ENCODE results near the gene AGPAT3. TPM values are rescaled to one million over a fixed set of nuclear protein-coding genes. Genes with fewer than 3 reads are reported as not detected.

Gene AGPAT3
- total and polyA plus RNA-seq, 5 donors from 2014 or later: 13.3 to 67.8 (median 18.1) TPM

DNA sequence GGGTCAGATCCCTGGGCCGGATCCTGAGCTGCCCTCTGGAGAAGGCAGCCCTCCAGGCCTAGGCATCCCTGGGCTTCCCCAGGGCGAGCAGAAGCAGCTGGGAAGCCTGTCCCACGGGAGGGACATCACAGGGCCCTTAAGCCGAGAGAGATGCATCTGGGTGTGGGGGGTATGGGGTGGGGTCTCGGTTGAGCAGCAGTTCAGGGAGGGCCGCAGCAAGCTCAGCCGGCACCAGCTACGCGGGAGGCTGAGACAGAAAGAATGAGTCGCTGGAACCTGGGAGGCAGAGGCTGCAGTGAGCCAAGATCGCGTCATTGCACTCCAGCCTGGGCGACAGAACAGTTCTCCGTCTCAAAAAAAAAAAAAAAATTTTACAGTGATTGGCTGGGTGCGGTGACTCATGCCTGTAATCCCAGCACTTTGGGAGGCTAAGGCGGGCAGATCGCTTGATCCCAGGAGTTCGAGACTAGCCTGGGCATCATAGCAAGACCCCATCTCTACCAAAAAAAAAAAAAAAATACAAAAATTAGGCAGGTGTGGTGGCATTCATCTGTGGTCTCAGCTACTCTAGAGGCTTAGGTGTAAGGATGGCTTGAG is 37.9 kb upstream of the AGPAT3 start:
- peaks cover 21% of the 10 kb centered on the region for H3K27me3 Mint-ChIP-seq
- H3K9me3 ChIP-seq (ENCODE audit: control insufficient read depth in 2 of 2, low read length in 2 of 2): no peaks in the 10 kb centered on the region
- DNase-seq: no peak
- no peaks in the 10 kb centered on the region for H3K27me3 ChIP-seq (ENCODE audit: control insufficient read depth, insufficient read depth, low read length)
- no peak overlapping the region for H3K27ac ChIP-seq (ENCODE audit: insufficient read depth, low read length, poor library complexity, severe bottlenecking)
- no peaks in the 10 kb centered on the region for H3K36me3 Mint-ChIP-seq
- no peaks in the 10 kb centered on the region for H3K4me1 ChIP-seq (ENCODE audit: control insufficient read depth, insufficient read depth, low read length, poor library complexity, severe bottlenecking)
- H3K9me3 Mint-ChIP-seq: peaks cover 0 to 3% (median 0%) of the 10 kb centered on the region in 7 donors
- no peaks in the 10 kb centered on the region for H3K36me3 ChIP-seq (ENCODE audit: control insufficient read depth, insufficient read depth, low read length)
- H3K4me1 Mint-ChIP-seq: no peaks in the 10 kb centered on the region
- H3K27ac Mint-ChIP-seq: no peak overlapping the region
- no peak for ATAC-seq (ENCODE audit: low read depth in 2 of 2)
- no peak overlapping the region for H3K4me3 Mint-ChIP-seq
- H3K4me3 ChIP-seq (ENCODE audit: low read depth, low read length): no peak overlapping the region

DNA sequence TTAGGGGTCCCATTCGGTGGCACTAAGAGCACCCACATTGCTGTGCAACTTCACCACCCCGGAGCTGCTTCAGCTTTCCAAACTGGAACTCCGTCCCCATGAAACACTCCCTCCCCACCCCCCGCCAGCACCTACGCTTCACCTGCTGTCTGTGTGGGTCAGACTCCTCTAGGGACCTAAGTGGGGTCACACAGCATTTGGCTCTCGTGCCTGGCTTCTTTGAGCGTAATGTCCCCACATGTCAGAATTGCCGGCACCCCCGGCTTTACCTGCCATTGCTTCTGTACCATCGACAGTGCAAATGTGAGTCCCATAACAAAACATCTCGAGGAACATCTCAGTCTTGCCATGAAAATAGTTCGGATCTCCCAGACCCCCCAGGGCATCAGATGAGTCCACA is 35.9 kb upstream of the AGPAT3 start:
- H3K4me3 ChIP-seq (ENCODE audit: low read depth, low read length): no peak overlapping the region
- Mint-ChIP-seq H3K4me1 (no peaks in the 10 kb centered on the region), H3K36me3 (no peaks in the 10 kb centered on the region), H3K27me3 (peaks cover 37% of the 10 kb centered on the region), H3K27ac (no peak overlapping the region), H3K9me3 (peaks cover 0 to 3% (median 0%) of the 10 kb centered on the region in 7 donors), H3K4me3 (no peak overlapping the region)
- H3K36me3 ChIP-seq (ENCODE audit: control insufficient read depth, insufficient read depth, low read length): no peaks in the 10 kb centered on the region
- no peaks in the 10 kb centered on the region for H3K9me3 ChIP-seq (ENCODE audit: control insufficient read depth in 2 of 2, low read length in 2 of 2)
- DNase-seq: no peak
- H3K27me3 ChIP-seq (ENCODE audit: control insufficient read depth, insufficient read depth, low read length): no peaks in the 10 kb centered on the region
- no peaks in the 10 kb centered on the region for H3K4me1 ChIP-seq (ENCODE audit: control insufficient read depth, insufficient read depth, low read length, poor library complexity, severe bottlenecking)
- ATAC-seq (ENCODE audit: low read depth in 2 of 2): no peak
- H3K27ac ChIP-seq (ENCODE audit: insufficient read depth, low read length, poor library complexity, severe bottlenecking): no peak overlapping the region

DNA sequence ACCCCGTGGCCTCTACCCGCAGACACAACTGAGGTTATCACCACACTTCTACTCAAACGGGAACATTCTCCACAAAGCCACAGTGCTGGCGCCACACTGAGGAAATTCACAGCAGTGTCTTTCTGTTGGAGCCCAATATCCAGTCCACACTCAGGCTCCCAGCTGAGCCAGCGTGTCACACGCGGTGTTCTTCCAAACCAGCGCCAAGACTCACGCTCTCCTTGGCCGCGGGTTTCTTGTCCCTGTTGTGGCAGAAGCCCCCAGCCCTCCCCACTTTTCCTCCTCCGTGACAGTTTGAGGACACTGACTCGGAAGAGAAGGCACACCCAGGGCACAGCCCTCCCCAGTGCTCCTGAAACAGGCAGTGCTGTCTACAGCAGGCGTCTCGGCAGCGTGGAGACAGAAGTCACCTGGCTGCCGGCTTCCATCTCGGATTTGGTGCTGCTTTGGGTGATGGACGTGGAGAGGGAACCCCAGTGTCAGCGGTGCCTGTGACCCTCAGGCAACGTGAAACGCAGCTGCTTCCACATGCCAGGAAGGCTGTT is 35.4 kb upstream of the AGPAT3 start:
- H3K27me3 Mint-ChIP-seq: peaks cover 37% of the 10 kb centered on the region
- no peak overlapping the region for H3K27ac Mint-ChIP-seq
- DNase-seq (no peak), ATAC-seq (ENCODE audit: low read depth in 2 of 2) (no peak)
- Histone ChIP-seq H3K4me3 (ENCODE audit: low read depth, low read length) (no peak overlapping the region), H3K36me3 (ENCODE audit: control insufficient read depth, insufficient read depth, low read length) (no peaks in the 10 kb centered on the region), H3K27ac (ENCODE audit: insufficient read depth, low read length, poor library complexity, severe bottlenecking) (no peak overlapping the region), H3K4me1 (ENCODE audit: control insufficient read depth, insufficient read depth, low read length, poor library complexity, severe bottlenecking) (no peaks in the 10 kb centered on the region), H3K9me3 (ENCODE audit: control insufficient read depth in 2 of 2, low read length in 2 of 2) (no peaks in the 10 kb centered on the region), H3K27me3 (ENCODE audit: control insufficient read depth, insufficient read depth, low read length) (no peaks in the 10 kb centered on the region)
- H3K36me3 Mint-ChIP-seq: no peaks in the 10 kb centered on the region
- H3K4me1 Mint-ChIP-seq: no peaks in the 10 kb centered on the region
- H3K4me3 Mint-ChIP-seq: no peak overlapping the region
- H3K9me3 Mint-ChIP-seq: peaks cover 0 to 3% (median 0%) of the 10 kb centered on the region in 7 donors

DNA sequence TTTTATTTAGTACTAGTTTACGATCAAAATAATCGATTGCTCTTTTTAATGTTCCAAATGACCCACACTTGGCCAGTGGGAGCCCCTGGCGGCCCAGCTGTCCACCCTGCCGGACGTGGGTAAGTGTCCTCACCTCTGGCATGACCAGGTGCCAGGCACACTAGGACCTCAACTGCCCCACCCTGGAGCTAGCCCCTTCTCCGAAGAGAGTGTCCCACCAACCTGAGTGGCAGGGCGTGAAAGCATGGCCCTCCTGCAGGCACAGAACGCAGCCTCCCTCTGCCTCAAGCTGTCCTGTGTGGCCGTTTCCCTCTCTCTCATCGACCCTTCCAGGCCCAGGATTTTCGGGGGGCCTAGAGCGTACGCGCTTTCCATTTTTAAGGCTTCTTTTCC is 32.9 kb upstream of the AGPAT3 start:
- ATAC-seq (ENCODE audit: low read depth in 2 of 2) (no peak), DNase-seq (no peak)
- H3K36me3 Mint-ChIP-seq: no peaks in the 10 kb centered on the region
- Histone ChIP-seq H3K9me3 (ENCODE audit: control insufficient read depth in 2 of 2, low read length in 2 of 2) (no peaks in the 10 kb centered on the region), H3K27ac (ENCODE audit: insufficient read depth, low read length, poor library complexity, severe bottlenecking) (no peak overlapping the region), H3K4me1 (ENCODE audit: control insufficient read depth, insufficient read depth, low read length, poor library complexity, severe bottlenecking) (no peaks in the 10 kb centered on the region), H3K36me3 (ENCODE audit: control insufficient read depth, insufficient read depth, low read length) (no peaks in the 10 kb centered on the region), H3K27me3 (ENCODE audit: control insufficient read depth, insufficient read depth, low read length) (peaks cover 2% of the 10 kb centered on the region), H3K4me3 (ENCODE audit: low read depth, low read length) (no peak overlapping the region)
- no peak overlapping the region for H3K4me3 Mint-ChIP-seq
- no peak overlapping the region for H3K27ac Mint-ChIP-seq
- peaks cover 50% of the 10 kb centered on the region for H3K27me3 Mint-ChIP-seq
- H3K4me1 Mint-ChIP-seq: no peaks in the 10 kb centered on the region
- peaks cover 0 to 3% (median 0%) of the 10 kb centered on the region in 7 donors for H3K9me3 Mint-ChIP-seq

DNA sequence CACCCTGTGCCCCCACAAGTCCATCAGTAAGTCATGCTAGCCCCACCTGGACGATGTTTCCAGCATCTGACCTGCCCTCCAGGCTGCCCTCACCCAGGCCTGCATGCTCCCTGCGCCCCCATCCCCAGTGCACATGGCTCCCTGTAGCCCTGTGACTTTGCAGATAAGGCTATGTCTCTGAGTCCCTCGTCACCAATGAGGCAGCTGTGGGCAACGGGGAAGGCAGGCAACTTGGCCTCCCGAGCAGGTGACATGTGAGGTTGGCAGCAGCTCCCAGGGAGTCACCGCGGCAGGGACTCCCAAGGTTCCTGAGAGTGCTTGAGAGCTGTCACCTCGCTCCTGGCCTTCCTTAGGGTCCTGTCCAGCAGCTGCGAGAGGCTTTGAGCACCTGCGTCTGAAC is 32.4 kb upstream of the AGPAT3 start:
- Histone ChIP-seq H3K4me3 (ENCODE audit: low read depth, low read length) (no peak overlapping the region), H3K4me1 (ENCODE audit: control insufficient read depth, insufficient read depth, low read length, poor library complexity, severe bottlenecking) (no peaks in the 10 kb centered on the region), H3K27me3 (ENCODE audit: control insufficient read depth, insufficient read depth, low read length) (peaks cover 2% of the 10 kb centered on the region), H3K27ac (ENCODE audit: insufficient read depth, low read length, poor library complexity, severe bottlenecking) (no peak overlapping the region), H3K36me3 (ENCODE audit: control insufficient read depth, insufficient read depth, low read length) (no peaks in the 10 kb centered on the region), H3K9me3 (ENCODE audit: control insufficient read depth in 2 of 2, low read length in 2 of 2) (no peaks in the 10 kb centered on the region)
- DNase-seq: no peak
- no peak for ATAC-seq (ENCODE audit: low read depth in 2 of 2)
- Mint-ChIP-seq H3K9me3 (peaks cover 0 to 3% (median 0%) of the 10 kb centered on the region in 7 donors), H3K27ac (no peak overlapping the region), H3K4me1 (no peaks in the 10 kb centered on the region), H3K36me3 (no peaks in the 10 kb centered on the region), H3K27me3 (peaks cover 53% of the 10 kb centered on the region), H3K4me3 (no peak overlapping the region)

DNA sequence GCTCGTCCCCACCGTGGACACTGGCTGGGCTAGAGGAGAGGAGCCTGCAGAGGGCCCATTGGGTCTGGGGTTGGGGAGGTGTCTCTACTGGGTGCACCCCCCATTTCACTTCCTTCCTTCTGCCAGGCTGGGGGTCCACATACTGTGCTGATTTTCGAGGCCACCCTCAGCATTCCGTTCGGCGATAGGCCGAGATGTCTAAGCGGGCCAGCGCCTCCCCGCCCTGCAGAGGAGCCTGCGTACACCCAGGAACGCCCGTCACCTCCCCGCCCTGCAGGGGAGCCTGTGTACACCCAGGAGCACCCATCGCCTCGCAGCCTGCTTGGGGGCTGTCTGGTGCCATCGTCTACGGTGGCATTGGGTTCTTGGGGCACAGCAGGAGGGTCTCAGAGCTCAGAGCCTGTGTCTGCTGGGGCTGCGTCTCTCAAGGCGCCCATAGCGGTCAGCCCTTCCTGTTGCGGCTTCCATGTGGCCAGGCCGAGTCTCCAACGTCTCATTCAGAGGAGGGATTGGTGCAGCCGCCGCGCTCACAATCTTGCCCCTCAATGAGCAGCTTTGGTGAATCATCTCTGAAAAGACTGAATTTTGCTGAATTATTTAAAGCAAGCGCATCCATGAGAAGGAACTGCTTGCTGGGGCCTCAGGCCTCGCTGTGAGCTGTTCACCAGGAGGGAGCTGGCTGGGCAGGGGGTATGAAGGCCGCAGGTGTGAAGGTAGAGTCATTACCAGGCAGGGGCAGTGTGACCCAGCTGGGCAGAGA is 30.7 kb upstream of the AGPAT3 start:
- no peak overlapping the region for H3K4me3 ChIP-seq (ENCODE audit: low read depth, low read length)
- Mint-ChIP-seq H3K27me3 (peaks cover 51% of the 10 kb centered on the region), H3K36me3 (no peaks in the 10 kb centered on the region), H3K27ac (no peak overlapping the region), H3K9me3 (peaks cover 0 to 3% (median 0%) of the 10 kb centered on the region in 7 donors), H3K4me3 (no peak overlapping the region), H3K4me1 (no peaks in the 10 kb centered on the region)
- no peak for DNase-seq
- H3K9me3 ChIP-seq (ENCODE audit: control insufficient read depth in 2 of 2, low read length in 2 of 2): no peaks in the 10 kb centered on the region
- no peak for ATAC-seq (ENCODE audit: low read depth in 2 of 2)
- H3K27ac ChIP-seq (ENCODE audit: insufficient read depth, low read length, poor library complexity, severe bottlenecking): no peak overlapping the region
- no peaks in the 10 kb centered on the region for H3K36me3 ChIP-seq (ENCODE audit: control insufficient read depth, insufficient read depth, low read length)
- H3K4me1 ChIP-seq (ENCODE audit: control insufficient read depth, insufficient read depth, low read length, poor library complexity, severe bottlenecking): no peaks in the 10 kb centered on the region
- H3K27me3 ChIP-seq (ENCODE audit: control insufficient read depth, insufficient read depth, low read length): peaks cover 2% of the 10 kb centered on the region

DNA sequence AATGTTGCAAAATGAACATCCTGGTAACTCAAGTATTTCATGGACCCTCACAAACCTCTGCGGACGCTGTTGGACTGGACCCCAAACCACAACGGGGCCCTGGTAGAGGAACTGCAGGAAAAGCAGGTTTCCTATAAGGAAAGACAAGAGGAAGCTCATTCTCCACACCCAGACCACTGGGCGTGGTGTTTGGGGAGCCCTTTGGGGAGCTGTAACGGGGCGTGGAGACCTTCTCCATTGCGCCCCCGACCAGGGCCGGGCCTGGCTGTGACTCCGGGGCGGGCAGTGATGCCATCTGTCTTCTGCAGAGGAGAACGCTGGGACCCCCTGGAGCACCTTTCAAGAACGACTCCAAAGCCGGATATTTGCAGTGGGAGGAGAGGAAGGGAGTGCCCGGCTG is 30.0 kb upstream of the AGPAT3 start:
- no peak overlapping the region for H3K4me3 Mint-ChIP-seq
- DNase-seq (no peak), ATAC-seq (ENCODE audit: low read depth in 2 of 2) (no peak)
- no peak overlapping the region for H3K4me3 ChIP-seq (ENCODE audit: low read depth, low read length)
- H3K27me3 Mint-ChIP-seq: peaks cover 44% of the 10 kb centered on the region
- H3K27me3 ChIP-seq (ENCODE audit: control insufficient read depth, insufficient read depth, low read length): peaks cover 2% of the 10 kb centered on the region
- no peak overlapping the region for H3K27ac Mint-ChIP-seq
- H3K9me3 Mint-ChIP-seq: no peaks in the 10 kb centered on the region
- no peaks in the 10 kb centered on the region for H3K4me1 Mint-ChIP-seq
- no peaks in the 10 kb centered on the region for H3K9me3 ChIP-seq (ENCODE audit: control insufficient read depth in 2 of 2, low read length in 2 of 2)
- no peak overlapping the region for H3K27ac ChIP-seq (ENCODE audit: insufficient read depth, low read length, poor library complexity, severe bottlenecking)
- H3K36me3 Mint-ChIP-seq: no peaks in the 10 kb centered on the region
- H3K36me3 ChIP-seq (ENCODE audit: control insufficient read depth, insufficient read depth, low read length): no peaks in the 10 kb centered on the region
- no peaks in the 10 kb centered on the region for H3K4me1 ChIP-seq (ENCODE audit: control insufficient read depth, insufficient read depth, low read length, poor library complexity, severe bottlenecking)

DNA sequence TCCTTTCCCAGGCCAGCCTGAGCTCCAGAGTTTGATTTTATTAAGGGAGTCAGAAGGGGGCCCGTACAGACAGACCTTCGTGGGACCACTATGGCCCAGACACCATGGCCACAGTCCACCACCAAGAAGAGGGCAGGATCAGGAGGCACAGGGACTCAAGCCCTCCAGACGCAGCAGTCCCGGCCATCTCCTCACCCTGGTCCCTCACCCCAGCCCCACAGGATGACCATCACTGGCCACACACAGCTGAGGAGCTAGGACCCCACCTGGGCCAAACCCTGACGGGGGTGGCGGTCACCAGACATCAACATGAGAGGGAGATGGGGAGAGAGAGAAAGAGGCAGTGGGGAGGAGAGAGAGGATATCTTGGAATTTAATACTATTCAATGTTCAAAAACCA is 29.2 kb upstream of the AGPAT3 start:
- no peaks in the 10 kb centered on the region for H3K9me3 Mint-ChIP-seq
- H3K27me3 ChIP-seq (ENCODE audit: control insufficient read depth, insufficient read depth, low read length): peaks cover 2% of the 10 kb centered on the region
- H3K36me3 ChIP-seq (ENCODE audit: control insufficient read depth, insufficient read depth, low read length): no peaks in the 10 kb centered on the region
- H3K4me3 ChIP-seq (ENCODE audit: low read depth, low read length): no peak overlapping the region
- no peaks in the 10 kb centered on the region for H3K4me1 ChIP-seq (ENCODE audit: control insufficient read depth, insufficient read depth, low read length, poor library complexity, severe bottlenecking)
- DNase-seq: no peak
- no peaks in the 10 kb centered on the region for H3K36me3 Mint-ChIP-seq
- no peaks in the 10 kb centered on the region for H3K4me1 Mint-ChIP-seq
- H3K27ac ChIP-seq (ENCODE audit: insufficient read depth, low read length, poor library complexity, severe bottlenecking): no peak overlapping the region
- no peak overlapping the region for H3K4me3 Mint-ChIP-seq
- H3K27me3 Mint-ChIP-seq: peaks cover 47% of the 10 kb centered on the region
- ATAC-seq (ENCODE audit: low read depth in 2 of 2): no peak
- H3K27ac Mint-ChIP-seq: no peak overlapping the region
- no peaks in the 10 kb centered on the region for H3K9me3 ChIP-seq (ENCODE audit: control insufficient read depth in 2 of 2, low read length in 2 of 2)
